CD4-positive, alpha-beta T cell treated with Interleukin-12 subunit alpha and Interleukin-12 subunit beta, for 1 hour (primary cell): ENCODE measurements around the gene RNU4-1.
"Not testable (repeated sequence)": the region's sequence is repeated elsewhere in the genome, so short reads cannot be mapped to it uniquely, and the experiment has no call there.

Source experiments
- DNase-seq: peaks from one replicate; pipeline ENCODE4 v3.0.0-alpha.2; 2020

Gene RNU4-1

DNA sequence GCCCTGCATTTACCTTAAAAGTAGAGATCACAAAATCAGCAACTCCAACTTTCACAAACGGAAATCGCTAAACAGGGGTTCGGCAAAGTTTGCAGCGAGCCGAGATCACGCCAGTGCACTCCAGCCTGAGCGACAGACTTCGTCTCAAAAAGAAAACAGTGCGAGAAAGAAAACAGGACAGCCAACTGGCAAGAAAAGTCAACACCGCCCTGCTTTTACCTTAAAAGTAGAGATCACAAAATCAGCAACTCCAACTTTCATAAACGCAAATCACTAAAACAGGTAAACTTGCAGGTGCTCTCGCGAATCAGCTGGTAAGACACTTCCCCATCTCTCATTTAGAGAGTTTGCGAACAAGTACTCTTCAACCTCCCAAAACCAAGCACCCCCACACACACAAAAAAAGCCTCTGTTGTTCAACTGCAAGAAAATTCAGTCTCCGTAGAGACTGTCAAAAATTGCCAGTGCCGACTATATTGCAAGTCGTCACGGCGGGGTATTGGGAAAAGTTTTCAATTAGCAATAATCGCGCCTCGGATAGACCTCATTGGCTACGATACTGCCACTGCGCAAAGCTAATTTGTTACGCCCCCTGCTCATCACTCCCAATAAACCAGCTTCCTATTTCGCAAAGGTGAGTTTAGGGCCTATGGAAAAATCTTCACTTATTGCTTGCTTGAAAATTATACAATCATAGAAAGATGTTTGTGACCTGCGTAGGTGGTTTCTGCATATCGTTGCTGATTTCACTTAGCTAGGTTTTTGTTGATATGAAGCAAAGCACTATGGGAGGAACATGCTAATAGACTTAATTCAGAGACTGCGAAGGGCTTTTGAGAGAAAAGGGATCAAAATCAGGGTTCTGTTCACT, at the start of gene RNU4-1:
RNU4-1 (minus strand) TSS at position 577 of the 871 bp plus-strand sequence.
- DNase-seq, result peak; percentile 90

DNA sequence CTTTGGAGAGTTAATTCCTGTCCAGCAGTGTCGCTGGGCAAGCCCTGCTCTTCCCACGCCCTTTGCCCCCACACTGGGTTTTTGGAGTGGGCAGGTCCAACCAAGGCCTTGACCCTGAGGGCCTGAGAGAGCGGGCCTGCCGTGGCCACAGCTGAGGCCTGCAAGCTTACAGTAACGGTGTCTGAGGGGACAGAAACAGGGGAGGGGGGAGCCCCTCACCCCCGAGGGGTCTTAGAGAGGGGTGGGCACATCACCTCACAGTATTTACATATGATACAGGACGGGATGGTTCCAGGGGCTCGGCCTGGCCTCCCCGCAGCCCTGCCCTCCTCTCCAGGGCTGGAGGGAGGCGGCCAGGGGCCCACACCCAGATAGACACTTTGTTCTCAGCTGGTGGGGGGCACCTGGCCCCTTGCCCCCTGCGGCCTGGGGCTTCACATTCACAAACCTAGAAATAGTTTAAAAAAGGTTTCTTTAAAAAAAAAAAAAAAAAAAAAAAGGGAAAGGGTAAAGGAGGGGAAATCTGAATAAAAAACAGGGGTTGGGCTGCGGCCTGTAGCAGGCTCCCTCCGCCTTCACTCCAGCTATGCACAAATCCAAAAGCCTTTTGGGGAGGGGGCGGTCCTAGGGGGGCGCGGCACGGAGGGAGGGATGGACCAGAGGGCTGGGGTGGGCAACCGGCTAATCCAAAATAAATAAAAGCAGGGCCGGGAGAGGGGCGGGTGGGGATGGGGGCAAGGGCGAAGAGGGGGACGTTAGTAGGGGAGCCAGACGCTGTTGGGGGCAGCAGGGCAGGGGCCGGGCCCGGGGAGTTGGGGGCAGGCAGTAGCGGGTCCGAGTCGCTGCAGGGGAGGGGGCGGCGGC, 49.4 kb upstream of the RNU4-1 start:
- DNase-seq, result no peak

DNA sequence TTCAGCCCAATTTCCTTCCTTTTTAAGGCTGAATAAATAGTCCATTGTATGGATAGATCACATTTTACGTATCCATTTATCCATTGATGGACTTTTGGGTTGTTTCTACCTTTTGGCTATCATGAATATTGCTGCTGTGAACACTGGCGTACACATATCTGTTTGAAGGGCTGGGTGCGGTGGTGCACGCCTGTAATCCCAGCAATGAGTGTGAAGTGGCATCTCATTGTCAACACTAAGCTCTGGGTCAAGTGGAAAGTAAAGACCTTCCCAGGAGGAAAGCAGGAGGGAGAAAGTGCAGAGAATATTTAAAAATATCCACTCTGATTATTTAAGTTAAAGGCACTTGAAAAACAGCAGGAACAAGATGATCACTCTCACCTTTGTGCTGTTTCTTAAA, 46.2 kb upstream of the RNU4-1 start:
- DNase-seq, result no peak

DNA sequence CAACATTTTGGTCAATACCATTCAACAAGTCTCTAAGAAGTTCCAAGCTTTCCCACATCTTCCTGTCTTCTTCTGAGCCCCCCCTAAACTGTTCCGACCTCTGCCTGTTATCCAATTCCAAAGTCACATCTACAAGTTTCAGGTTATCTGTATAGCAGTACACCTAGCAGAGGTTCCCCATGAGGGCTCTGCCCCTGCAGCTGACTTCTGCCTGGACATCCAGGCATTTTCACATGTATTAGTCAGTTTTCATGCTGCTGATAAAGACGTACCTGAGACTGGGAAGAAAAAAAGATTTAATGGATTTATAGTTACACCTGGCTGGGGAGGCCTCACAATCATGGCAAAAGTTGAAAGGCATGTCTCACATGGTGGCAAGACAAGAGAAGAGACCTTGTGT, 44.7 kb upstream of the RNU4-1 start:
- no peak for DNase-seq

DNA sequence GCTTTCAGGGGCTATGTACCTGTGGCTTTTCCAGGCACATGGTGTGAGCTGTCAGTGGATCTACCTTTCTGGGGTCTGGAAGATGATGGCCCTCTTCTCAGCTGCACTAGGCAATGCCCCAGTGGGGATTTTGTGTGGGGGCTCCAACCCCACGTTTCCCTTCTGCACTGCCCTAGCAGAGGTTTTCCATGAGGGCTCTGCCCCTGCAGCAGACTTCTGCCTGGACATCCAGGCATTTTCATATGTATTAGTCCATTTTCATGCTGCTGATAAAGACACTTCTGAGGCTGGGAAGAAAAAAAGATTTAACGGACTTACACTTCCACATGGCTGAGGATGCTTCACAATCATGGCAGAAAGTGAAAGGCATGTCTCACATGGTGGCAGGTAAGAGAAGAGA, 43.4 kb upstream of the RNU4-1 start:
- not testable (repeated sequence) for DNase-seq

DNA sequence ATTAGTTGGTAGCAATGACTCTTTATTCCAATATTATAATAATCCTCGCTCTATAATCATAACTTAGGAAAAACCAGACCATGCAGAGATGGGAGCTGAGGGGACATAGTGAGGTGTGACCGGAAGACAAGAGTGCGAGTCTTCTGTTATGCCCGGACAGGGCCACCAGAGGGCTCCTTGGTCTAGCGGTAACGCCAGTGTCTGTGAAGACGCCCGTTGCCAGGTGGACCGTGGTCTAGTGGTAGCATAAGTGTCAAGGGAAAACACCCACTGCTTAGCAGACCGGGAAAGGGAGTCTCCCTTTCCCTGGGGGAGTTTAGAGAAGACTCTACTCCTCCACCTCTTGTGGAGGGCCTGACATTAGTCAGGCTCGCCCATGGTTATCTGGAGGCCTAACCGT, 42.4 kb upstream of the RNU4-1 start:
- DNase-seq, result peak; percentile 18

DNA sequence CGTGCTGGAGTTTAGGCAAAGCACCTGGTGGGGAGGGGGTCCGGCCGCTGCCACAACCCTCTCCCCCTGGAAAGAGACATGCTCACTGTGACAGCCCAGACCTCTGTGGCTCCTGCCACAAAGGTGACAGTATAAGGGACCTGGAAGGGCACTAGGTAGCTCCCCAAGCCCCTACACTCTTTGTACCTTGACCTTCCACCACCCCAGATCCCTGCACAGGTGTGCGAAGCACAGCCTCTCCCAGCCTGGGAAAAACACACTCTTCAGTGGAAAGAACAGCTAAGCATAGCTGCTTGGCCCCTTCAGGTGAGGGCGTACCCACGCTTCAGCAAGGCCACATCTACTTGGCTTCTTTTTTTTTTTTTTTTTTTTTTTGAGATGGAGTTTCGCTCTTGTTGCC, 39.5 kb upstream of the RNU4-1 start:
- DNase-seq, result no peak

DNA sequence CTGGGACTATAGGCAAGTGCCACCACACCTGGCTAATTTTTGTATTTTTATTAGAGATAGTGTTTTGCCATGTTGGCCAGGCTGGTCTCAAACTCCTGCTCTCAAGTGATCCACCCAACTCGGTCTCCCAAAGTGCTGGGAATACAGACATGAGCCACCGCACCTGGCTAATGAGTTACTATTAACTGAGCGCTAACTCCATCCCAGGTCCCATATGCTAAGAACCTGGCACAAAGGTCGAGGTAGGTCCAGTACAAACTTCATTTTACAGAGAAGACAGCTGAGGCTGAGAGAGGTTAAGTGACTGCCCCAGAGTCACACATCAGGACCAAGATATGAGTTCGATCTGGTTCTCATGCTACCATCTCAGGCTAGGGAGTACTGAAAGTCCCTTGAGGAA, 39.0 kb upstream of the RNU4-1 start:
- no peak for DNase-seq

DNA sequence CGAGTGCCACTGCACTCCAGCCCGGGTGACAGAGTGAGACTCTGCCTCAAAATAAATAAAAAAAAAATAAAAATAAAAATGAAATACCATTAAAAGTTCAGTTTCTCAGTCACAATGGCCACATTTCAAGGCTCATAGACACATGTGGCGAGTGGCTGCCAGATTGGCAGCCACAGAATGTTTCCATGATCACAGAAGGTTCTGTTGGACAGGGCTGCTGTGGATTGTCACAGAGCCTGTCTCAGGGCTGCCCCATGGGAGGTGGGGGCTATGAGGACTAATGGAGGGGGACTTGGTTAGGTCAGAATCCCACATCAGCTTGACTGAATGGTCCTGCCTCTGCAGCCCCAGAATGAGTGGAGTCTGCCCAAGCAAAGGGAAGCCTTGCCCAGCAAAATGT, 38.4 kb upstream of the RNU4-1 start:
- no peak for DNase-seq

DNA sequence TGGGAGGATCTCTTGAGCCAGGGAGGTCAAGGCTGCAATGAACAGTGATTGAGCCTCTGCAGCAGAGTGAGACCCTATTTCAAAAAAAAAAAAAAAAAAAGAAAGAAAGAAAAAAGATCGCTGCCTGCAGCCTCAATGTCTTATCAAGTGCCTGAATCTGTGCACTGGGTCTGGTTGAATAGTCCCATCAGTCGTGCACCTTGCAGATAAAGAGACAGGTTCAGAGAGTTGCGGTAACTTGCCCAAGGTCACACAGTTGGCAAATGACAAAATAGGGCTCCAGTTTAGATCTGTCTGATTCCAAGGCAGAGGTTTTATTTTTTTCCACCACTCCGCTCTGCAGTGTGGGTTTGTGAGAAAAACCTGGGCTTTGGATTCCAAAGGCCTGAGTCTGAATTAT, 35.2 kb upstream of the RNU4-1 start:
- DNase-seq, result no peak

DNA sequence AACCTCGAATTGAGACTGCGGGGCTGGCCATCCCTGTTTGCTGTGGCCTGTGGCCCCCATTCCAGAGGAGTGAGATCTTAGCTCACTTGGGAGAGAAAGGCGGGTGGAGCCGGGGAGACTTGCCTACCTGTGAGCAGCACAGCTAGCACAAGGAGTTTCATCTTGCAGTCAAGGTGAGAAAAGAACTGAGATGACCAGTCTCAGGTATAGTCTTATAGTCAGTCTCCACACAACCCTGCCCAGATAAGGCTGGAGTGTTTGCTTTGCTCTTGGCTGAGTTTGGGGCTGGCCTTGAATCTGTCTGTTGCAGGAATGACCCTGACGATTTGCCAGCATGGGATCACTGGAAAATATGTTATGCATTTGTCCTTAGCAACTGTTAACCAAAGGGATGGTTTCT, 34.6 kb upstream of the RNU4-1 start, which contains the start of gene PLA2G1B:
PLA2G1B (minus strand) TSS at position 187 of the 400 bp plus-strand sequence; CDS start at position 161, 26 bp downstream.
- no peak for DNase-seq

DNA sequence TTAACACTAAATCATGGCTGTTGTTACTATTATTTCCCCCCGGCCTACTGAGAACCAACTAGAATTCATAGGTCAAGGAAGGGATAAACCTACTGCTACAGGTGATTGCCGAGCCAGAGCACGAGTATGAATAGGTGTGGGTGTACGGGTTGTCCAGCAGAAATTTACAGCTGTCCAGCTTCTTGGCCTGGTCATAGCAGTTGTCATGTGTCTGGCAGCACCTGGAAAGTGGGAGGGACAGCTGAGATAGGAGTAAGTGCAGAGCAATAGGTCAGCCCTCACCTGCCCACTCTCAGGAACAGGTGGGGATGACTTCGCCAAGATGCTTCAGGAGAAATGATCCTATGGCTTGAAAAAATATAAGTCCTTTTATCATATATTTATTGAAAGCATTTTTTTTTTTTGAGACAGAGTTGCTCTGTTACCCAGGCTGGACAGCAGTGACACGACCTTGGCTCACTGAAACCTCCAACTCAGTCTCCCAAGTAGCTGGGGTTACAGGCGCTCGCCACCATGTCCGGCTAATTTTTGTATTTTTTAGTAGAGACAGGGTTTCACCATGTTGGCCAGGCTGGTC, 31.9 kb upstream of the RNU4-1 start:
- DNase-seq, result no peak

DNA sequence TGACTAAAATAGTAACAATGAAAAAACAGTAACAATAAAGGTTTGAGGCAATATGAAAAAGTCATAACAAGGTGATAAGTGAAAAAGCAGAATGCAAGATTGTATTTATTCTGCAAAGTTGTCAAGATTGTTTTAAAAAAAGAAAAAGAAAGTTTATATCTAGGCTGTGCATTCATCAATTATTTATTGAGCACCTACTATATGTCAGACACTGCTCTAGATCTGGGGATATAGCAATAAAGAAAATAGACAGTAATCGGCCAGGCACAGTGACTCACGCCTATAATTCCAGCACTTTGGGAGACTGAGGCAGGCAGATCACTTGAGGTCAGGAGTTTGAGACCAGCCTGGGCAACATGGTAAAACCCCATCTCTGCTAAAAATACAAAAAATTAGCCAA, 30.7 kb upstream of the RNU4-1 start:
- DNase-seq, result no peak

DNA sequence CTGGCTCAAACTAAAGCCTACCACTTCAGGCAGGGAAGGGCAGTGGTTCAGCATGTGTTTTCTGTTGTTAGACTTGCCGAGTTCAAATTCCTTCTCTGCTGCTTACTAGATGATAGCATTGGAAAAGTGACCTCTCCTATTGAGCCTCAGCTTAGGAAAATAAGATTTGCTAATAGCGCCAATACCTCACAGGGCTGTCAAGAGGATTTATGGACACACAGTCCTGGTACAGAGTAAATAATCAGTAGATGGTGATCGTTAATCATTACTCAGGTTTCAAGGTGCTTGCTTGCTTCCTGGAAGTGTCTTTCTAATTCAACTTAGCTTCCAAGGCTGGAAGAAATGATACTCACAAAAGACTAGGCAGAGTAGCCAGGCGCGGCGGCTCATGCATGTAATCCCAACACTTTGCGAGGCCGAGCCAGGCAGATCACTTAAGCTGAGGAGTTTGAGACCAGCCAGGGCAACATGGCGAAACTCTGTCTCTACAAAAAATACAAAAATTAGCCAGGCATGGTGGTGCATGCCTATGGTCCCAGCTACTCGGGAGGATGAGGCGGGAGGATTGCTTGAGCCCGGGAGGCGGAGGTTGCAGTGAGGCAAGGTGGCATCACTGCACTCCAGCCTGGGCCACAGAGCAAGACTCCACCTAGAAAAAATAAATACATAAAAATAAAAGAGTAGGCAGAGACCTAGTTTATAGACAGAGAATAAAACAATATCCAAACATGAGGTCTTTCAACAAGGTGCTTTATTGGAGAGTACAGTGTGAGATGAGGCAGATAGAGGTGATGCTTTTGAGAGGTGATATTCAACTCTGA, 28.6 kb upstream of the RNU4-1 start:
- no peak for DNase-seq

DNA sequence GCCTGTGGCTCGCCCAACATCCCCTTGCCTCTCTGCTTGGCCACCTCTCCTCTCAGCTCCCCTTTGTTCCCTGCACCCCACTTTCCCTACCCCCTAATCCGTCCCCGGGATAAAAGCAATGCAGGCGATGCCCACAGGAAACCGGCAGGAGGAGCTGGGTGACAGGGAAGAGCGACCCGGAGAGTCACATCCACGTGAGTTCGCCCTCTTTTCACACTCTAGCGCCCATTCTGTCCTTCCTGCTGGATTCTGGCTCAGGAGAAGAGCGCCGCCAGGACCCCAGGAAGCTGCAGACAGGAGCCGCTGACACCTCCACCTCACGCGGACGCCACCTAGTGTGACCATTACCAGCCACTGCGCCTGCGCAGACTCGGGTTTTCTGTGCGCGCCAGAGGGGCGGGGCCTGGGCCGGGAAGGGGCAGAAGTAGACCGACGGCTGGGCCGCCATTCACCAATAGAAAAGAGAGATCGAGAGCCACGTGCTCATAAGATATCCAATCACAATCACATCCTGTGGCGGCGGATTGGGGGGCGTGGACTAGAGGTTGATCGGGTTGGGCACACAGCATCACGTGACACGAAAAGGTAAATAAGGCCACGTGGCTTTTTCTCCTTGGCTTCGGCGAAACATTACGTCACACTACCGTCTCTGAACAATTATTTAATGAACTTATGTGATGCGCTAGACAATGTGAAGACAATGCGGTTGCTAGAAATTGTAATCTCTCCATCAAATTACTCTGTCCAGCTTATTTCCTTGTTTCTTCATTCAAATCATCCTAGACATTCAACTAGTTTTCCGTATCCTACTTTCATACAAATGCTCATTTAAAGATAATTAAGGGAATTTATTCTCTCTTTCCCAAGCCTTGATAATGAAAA, 24.4 kb upstream of the RNU4-1 start:
- DNase-seq, result peak; percentile 100

DNA sequence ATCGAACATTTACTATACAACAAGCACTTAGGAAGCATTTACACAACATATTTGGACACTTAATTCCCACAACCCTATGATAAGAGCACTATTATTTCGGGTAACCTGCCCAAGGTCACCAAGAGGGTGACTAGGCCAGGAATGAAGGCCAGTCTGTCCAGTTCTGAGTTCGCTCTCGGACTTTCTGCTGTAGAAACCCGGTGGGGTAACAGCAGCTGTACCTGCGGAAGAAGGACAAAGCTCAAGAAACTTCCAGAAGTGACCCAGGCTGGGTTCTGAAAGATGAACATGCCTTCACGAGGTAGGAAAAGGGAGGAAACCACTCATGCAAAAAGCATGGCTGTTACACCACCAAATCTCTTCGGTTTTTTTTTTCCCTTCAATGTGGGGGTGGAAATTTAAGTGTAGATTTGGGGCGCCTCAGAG, 23.8 kb upstream of the RNU4-1 start:
- no peak for DNase-seq

DNA sequence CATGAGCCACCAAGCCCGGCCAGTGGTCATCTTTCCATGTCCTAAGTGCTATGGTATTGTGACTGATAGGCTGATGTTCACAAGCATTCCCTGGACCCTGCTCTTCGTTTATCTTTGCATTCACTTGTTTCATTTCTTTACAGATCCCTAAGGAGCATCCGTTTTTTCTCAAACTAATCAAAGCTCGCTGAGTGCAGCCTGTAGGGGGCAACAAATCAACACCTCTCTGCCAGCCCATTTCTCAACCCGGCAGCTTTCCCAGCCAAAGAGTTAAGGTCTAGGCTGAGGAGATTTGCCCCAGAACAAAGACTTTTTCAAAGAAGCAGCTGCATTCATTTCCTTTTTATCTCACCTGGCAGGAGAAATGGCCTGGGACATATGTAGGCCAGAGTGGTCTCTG, 21.2 kb upstream of the RNU4-1 start:
- DNase-seq, result no peak

DNA sequence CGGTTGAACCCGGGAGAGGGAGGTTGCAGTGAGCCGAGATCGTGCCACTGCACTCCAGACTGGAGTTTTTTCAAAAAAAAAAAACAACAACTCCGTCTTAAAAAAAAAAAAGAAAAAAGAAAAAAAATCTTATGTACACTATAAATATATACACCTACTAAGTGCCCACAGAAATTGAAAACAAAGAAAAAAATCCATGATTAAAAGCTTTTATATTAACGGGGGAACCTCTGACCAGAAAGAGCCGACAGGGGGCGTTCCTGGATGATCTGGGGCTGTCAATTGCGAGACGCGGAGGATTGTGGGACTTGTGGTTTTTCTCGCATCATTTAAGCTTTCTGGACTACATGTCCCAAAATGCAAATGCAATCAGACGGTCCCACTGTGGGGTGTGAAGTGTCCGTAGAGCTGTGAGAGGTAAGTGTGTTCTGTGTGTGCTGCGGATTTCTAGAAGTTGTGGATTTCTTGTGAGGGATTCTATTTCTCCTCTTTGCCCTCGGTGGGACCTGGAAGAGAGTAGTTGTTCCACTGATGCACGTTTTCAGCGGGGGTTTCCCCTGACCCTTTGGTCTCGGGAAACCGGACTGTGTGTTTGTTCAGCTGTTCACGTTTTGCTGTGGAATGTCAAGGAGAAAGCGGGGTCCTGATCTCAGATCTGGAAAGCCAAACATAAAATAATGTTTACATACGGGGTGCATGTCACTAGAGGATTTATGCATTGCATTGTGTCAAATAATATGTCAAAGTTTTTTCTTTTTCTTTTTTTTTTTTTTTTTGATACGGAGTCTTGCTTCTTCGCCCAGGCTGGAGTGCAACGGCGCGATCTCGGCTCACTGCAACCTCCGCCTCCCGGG, 9.2 kb upstream of the RNU4-1 start, which contains the start of gene SIRT4:
SIRT4 (plus strand) TSS at position 360 of the 854 bp plus-strand sequence. CDS start 1,241 bp downstream, outside the sequence.
- DNase-seq, result peak; percentile 92

DNA sequence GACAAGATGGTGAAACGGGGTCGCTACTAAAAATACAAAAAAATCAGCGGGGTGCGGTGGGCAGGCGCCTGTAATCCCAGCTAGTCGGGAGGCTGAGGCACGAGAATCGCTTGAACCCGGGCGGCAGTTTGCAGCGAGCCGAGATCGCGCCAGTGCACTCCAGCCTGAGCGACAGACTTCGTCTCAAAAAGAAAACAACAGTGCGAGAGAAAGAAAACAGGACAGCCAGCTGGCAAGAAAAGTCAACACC, 701 bp downstream of the RNU4-1 start:
- no peak for DNase-seq

DNA sequence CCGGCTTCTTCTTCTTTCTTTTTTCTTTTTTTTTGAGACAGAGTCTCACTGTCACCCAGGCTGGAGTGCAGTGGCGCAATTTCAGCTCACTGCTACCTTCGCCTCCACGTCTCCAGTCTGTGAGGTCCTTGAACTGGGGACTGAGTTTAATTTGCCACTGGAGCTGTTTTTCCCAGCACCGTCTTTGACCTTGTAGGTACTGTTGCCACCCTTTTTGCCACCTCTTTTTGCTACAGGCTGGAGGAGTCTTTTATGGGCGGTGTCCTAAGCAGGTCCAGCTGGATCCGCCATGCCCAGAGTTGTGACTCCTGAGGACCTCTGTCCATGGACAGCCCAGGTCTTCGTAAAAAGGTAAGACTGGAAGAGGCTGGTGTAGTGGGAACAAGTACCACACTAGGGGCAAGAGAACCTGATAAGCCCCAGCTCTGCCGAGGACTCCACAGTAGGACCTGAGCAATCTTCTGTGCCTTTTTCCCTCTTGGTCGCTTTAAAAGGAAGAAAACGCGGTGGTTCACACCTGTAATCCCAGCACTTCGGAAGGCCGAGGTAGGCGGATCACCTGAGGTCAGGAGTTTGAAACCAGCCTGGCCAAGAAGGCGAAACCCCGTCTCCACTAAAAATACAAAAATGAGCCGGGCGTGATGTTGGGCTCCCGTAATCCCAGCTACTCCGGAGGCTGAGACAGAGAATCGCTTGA, 2.3 kb downstream of the RNU4-1 start:
- DNase-seq, result peak; percentile 19
